ENCODE measurements around the gene RCAN3.

The RCAN3 gene

DNA sequence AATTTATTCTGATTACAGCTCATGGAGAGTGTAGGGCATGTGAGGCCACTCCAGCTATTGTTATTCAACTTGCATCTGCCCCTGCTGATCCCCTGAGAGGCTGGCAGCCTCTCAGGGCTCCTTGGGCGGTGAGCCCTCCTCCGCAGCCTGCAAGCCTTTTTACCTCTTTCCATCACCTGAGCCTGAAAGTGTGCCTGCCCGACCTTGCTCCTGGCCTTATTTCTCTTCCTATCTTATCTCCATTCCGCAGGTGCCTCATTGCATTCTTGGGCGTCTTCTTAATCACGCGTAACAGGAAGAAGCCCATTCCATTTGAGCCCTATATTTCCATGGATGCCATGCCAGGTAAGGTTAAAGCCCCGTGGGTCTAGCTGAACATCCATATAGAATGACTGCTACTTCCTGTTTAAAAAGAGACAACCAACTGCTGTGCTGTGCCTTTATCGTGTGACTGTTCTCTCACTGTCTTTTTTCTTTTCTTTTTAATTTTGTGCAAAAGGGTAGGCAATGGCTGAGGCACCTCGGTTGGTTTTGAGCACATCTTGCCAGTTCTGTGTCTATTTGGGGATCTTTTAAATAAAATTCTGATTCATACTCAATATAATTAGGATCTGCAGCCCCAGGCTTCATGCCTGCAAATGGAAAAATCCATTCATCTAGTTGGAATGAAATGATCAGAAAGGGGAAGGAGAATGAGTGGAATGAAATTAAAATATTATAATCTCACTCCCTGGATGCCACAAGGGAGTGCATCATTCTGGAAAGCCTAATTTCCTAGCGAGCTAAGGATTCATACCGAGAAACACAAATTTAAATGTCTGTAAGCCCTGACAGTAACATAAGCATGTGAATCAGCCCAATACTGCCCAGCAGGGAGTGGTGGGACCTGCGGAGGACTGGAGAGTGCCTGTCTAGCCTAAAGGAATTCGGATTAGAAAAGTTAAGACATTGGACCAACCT lies 38.6 kb upstream of the RCAN3 start:
- TF ChIP-seq CTCF (conservative IDR thresholded peaks at IDR 0.05; ENCODE audit: control insufficient read depth, insufficient read depth, low read depth, low read length), result no peak
- no peak overlapping the region for H3K4me3 ChIP-seq (ENCODE audit: control insufficient read depth, low read depth, low read length)
- no peak for DNase-seq (ENCODE audit: low read depth)

- DNase-seq (ENCODE audit: low read depth), result no peak
- TF ChIP-seq CTCF (conservative IDR thresholded peaks at IDR 0.05; ENCODE audit: control insufficient read depth, insufficient read depth, low read depth, low read length), result no peak
- H3K4me3 ChIP-seq (ENCODE audit: control insufficient read depth, low read depth, low read length), result no peak overlapping the region
Measured at GRCh38 chr1:24465099-24465498, 37.5 kb upstream of the RCAN3 start.

- no peak for TF ChIP-seq CTCF (conservative IDR thresholded peaks at IDR 0.05; ENCODE audit: control insufficient read depth, insufficient read depth, low read depth, low read length)
Measured at GRCh38 chr1:24465638-24466037, 37.0 kb upstream of the RCAN3 start.

GRCh38 chr1:24468685-24469316 lies 33.8 kb upstream of the RCAN3 start:
- no peak for TF ChIP-seq CTCF (conservative IDR thresholded peaks at IDR 0.05; ENCODE audit: control insufficient read depth, insufficient read depth, low read depth, low read length)
- no peak for DNase-seq (ENCODE audit: low read depth)
- no peak overlapping the region for H3K4me3 ChIP-seq (ENCODE audit: control insufficient read depth, low read depth, low read length)

More at GRCh38 chr1:24465638-24466037, 37.0 kb upstream of the RCAN3 start:
- DNase-seq (ENCODE audit: low read depth), result no peak
- H3K4me3 ChIP-seq (ENCODE audit: control insufficient read depth, low read depth, low read length), result no peak overlapping the region

DNA sequence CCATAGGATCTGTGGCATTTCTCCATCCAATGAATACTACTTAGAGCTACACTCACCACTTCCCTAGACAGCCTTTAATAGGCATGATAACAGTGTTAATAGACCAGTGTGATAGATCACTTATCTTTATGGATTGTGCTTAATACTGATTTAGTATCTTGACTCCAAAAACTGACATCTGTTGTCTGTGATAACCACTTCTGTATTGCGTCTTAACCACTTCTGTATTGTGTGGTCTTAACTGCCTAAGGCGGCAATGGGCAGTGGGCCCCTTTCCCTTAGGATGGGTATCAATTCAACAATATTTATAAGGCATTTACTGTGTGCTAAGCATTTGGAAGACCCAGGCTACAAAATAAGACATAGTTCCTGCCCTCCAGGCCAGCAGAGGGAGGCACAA lies 32.0 kb upstream of the RCAN3 start:
- H3K4me3 ChIP-seq (ENCODE audit: control insufficient read depth, low read depth, low read length), result no peak overlapping the region
- no peak for DNase-seq (ENCODE audit: low read depth)
- no peak for TF ChIP-seq CTCF (conservative IDR thresholded peaks at IDR 0.05; ENCODE audit: control insufficient read depth, insufficient read depth, low read depth, low read length)

DNA sequence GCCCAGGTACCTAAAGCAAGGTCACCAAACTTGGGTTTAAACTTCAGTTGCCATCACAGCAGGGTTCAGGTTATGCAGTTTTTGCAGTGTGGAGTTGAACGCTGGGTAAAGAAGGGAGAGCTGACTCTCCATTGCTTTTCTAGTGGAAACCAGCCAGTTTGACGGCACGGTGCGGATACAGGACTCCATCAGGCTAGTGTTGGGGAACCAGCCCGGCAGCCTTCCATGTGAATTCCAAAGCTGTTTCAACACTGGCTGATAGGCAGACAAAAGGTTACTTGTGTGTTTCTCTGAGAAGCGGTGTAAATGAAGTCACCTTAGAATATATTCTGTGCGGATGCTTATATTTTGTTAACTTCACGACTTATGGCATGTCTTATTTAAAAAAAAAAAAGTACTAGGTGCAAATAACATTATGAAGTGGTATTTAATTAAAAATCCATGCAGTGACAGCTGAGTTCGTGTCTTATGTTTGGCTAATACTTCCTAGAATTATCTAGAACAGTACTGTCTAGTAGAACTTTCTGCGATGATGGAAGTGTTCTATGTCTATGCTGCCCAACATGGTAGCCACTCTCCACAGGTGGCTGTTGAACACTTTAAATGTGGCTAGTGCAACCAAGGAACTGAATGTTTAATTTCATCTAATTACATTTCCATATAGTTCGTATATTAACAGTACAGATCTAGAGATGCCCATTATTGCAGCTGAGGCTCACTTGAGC lies 29.9 kb upstream of the RCAN3 start:
- TF ChIP-seq CTCF (conservative IDR thresholded peaks at IDR 0.05; ENCODE audit: control insufficient read depth, insufficient read depth, low read depth, low read length), result no peak
- no peak for DNase-seq (ENCODE audit: low read depth)
- no peak overlapping the region for H3K4me3 ChIP-seq (ENCODE audit: control insufficient read depth, low read depth, low read length)
